Measurements from ENCODE around the gene DGUOK.

Gene DGUOK

GRCh38 chr2:73961823-73962615 lies 35.3 kb downstream of the DGUOK start:
- H3K4me2 ChIP-seq (ENCODE audit: low read length): no peak overlapping the region
- H3K79me2 ChIP-seq (ENCODE audit: low read length): no peaks in the 10 kb centered on the region
- H3K4me1 ChIP-seq (ENCODE audit: low read length): peaks cover 17% of the 10 kb centered on the region
- no peaks in the 10 kb centered on the region for H3K27me3 ChIP-seq (ENCODE audit: low read depth, low read length)
- H3K9ac ChIP-seq (ENCODE audit: low read length): no peak overlapping the region
- no peak overlapping the region for H2AFZ ChIP-seq (ENCODE audit: low read depth, low read length)
- peaks cover 10% of the 10 kb centered on the region; the same call in 1 of the 2 replicates for H4K20me1 ChIP-seq (ENCODE audit: insufficient read depth, low read length)
- no peak overlapping the region for H3K4me3 ChIP-seq (ENCODE audit: low read length)
- TF ChIP-seq EZH2phosphoT487 (IDR thresholded peaks at IDR 0.05; ENCODE audit: low read depth) (no peak), CTCF (IDR thresholded peaks at IDR 0.05; ENCODE audit: low read depth, low read length) (no peak)
- H3K9me3 ChIP-seq (ENCODE audit: insufficient read depth, low read length): 0 out of 2 replicates have a peak, but pooled peaks cover 6% of the 10 kb centered on the region
- no peak overlapping the region for H3K27ac ChIP-seq (ENCODE audit: low read length)
- H3K36me3 ChIP-seq (replicated peaks; ENCODE audit: low read depth, low read length): peaks cover 33% of the 10 kb centered on the region

GRCh38 chr2:73962798-73963197 lies 36.1 kb downstream of the DGUOK start:
- H3K27ac ChIP-seq (ENCODE audit: low read length): no peak overlapping the region

DNA sequence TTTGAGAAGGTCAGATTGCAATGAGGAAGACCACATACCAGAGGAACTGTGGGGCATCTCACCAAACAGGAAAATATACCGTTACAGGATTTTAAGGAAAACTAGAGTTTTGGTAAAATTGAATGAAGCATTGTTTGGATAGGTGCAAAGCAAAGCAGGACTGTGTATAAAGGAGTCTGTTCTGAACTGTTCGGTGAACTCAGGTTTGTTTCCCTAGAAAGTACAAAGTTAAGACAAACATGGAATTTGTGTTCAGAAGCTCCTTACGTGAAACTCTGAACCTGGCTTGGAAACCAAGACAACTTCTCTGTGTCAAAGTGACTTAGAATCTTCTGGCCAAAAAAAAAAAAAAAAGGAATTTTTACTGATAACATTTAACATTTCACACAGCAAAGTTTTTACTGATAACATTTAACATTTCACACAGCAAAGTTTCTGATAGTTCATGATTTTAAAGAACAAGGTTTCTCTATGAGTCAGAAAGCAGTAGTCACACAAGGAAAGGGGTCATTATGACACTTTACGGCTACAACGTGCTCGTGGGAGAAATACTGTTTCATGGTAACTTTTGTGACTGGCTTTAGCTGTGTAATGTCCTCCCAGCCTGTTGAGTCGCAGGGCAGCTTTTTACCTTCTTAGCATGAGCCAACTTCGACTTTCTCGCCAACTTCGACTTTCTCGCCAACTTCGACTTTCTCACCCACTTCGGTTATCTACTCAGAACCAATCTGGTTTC lies 36.9 kb downstream of the DGUOK start:
- Histone ChIP-seq H3K27ac (ENCODE audit: low read length) (no peak overlapping the region), H3K9ac (ENCODE audit: low read length) (peak overlapping the region; percentile 4; the same call in 1 of the 2 replicates), H3K27me3 (ENCODE audit: low read depth, low read length) (no peaks in the 10 kb centered on the region), H3K36me3 (replicated peaks; ENCODE audit: low read depth, low read length) (peaks cover 21% of the 10 kb centered on the region), H3K4me2 (ENCODE audit: low read length) (peak overlapping the region; percentile 67), H3K9me3 (ENCODE audit: insufficient read depth, low read length) (0 out of 2 replicates have a peak, but pooled peaks cover 6% of the 10 kb centered on the region), H3K79me2 (ENCODE audit: low read length) (no peaks in the 10 kb centered on the region), H3K4me3 (ENCODE audit: low read length) (peak overlapping the region; percentile 52), H3K4me1 (ENCODE audit: low read length) (peaks cover 17% of the 10 kb centered on the region), H4K20me1 (ENCODE audit: insufficient read depth, low read length) (0 out of 2 replicates have a peak, but pooled peaks cover 1% of the 10 kb centered on the region), H2AFZ (ENCODE audit: low read depth, low read length) (no peak overlapping the region)
- TF ChIP-seq EZH2phosphoT487 (IDR thresholded peaks at IDR 0.05; ENCODE audit: low read depth) (no peak), CTCF (IDR thresholded peaks at IDR 0.05; ENCODE audit: low read depth, low read length) (no peak)

More at GRCh38 chr2:73962798-73963197, 36.1 kb downstream of the DGUOK start:
- peak overlapping the region; percentile 67; the same call in 1 of the 2 replicates for H3K4me2 ChIP-seq (ENCODE audit: low read length)
- H3K9ac ChIP-seq (ENCODE audit: low read length): no peak overlapping the region
- no peak for TF ChIP-seq EZH2phosphoT487 (IDR thresholded peaks at IDR 0.05; ENCODE audit: low read depth)
- no peak for TF ChIP-seq CTCF (IDR thresholded peaks at IDR 0.05; ENCODE audit: low read depth, low read length)
- 0 out of 2 replicates have a peak, but pooled peaks cover 6% of the 10 kb centered on the region for H3K9me3 ChIP-seq (ENCODE audit: insufficient read depth, low read length)
- peaks cover 29% of the 10 kb centered on the region for H3K36me3 ChIP-seq (replicated peaks; ENCODE audit: low read depth, low read length)
- H3K4me1 ChIP-seq (ENCODE audit: low read length): peaks cover 17% of the 10 kb centered on the region
- H3K4me3 ChIP-seq (ENCODE audit: low read length): no peak overlapping the region
- no peaks in the 10 kb centered on the region for H3K79me2 ChIP-seq (ENCODE audit: low read length)
- H4K20me1 ChIP-seq (ENCODE audit: insufficient read depth, low read length): 0 out of 2 replicates have a peak, but pooled peaks cover 7% of the 10 kb centered on the region
- no peak overlapping the region for H2AFZ ChIP-seq (ENCODE audit: low read depth, low read length)
- H3K27me3 ChIP-seq (ENCODE audit: low read depth, low read length): no peaks in the 10 kb centered on the region

DNA sequence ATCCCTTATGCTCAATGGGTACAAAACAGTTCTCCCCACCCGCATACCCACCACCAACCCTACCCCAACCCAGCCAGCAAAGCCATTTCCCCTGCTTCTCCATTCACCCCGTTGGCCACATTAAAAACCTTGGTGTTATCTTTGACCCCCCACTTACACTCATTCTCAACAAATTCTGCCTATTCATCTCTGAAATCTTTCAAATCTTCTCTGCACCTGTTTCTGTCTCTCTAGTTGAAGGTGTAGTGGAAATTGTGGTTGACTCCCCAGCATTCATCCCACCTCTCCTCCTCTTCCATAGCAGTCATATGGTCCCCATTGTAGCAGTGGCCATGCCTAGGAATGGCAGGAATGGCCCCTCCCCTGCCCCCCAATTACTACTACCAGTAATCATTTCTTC lies 37.5 kb downstream of the DGUOK start:
- H3K27ac ChIP-seq (ENCODE audit: low read length): no peak overlapping the region
- no peak overlapping the region for H2AFZ ChIP-seq (ENCODE audit: low read depth, low read length)
- H3K4me1 ChIP-seq (ENCODE audit: low read length): peaks cover 17% of the 10 kb centered on the region
- TF ChIP-seq CTCF (IDR thresholded peaks at IDR 0.05; ENCODE audit: low read depth, low read length) (no peak), EZH2phosphoT487 (IDR thresholded peaks at IDR 0.05; ENCODE audit: low read depth) (no peak)
- H3K9me3 ChIP-seq (ENCODE audit: insufficient read depth, low read length): 0 out of 2 replicates have a peak, but pooled peaks cover 6% of the 10 kb centered on the region
- H3K36me3 ChIP-seq (replicated peaks; ENCODE audit: low read depth, low read length): peaks cover 14% of the 10 kb centered on the region
- no peaks in the 10 kb centered on the region for H3K27me3 ChIP-seq (ENCODE audit: low read depth, low read length)
- no peaks in the 10 kb centered on the region for H3K79me2 ChIP-seq (ENCODE audit: low read length)
- H4K20me1 ChIP-seq (ENCODE audit: insufficient read depth, low read length): no peaks in the 10 kb centered on the region
- peak overlapping the region; percentile 67 for H3K4me2 ChIP-seq (ENCODE audit: low read length)
- H3K4me3 ChIP-seq (ENCODE audit: low read length): peak overlapping the region; percentile 52
- H3K9ac ChIP-seq (ENCODE audit: low read length): peak overlapping the region; percentile 4; the same call in 1 of the 2 replicates

Data from OCI-LY3 (cell line).